ENCODE results near the gene CDC5L.

The CDC5L gene

GRCh38 chr6:44473393-44474189, 86.1 kb downstream of the CDC5L start:
- H4K20me1 ChIP-seq (ENCODE audit: insufficient read depth, low read length, poor library complexity, severe bottlenecking) = no peaks in the 10 kb centered on the region
- no peaks in the 10 kb centered on the region for H3K27me3 ChIP-seq (ENCODE audit: insufficient read depth, low read length, poor library complexity, severe bottlenecking)
- no peaks in the 10 kb centered on the region for H3F3A ChIP-seq (ENCODE audit: low read depth)
- peaks cover 6% of the 10 kb centered on the region for H3K4me1 ChIP-seq (ENCODE audit: insufficient read depth, low read length, poor library complexity, severe bottlenecking)
- H3K4me3 ChIP-seq (ENCODE audit: low read length, poor library complexity, severe bottlenecking) = no peak overlapping the region
- H3K79me2 ChIP-seq (ENCODE audit: insufficient read depth, low read length) = no peaks in the 10 kb centered on the region
- H3K9me3 ChIP-seq (ENCODE audit: insufficient read depth, low read depth, low read length) = no peaks in the 10 kb centered on the region
- H3K4me2 ChIP-seq (ENCODE audit: low read depth, low read length, poor library complexity, severe bottlenecking) = no peak overlapping the region
- no peak overlapping the region for H3K9ac ChIP-seq (ENCODE audit: low read depth, low read length, poor library complexity, severe bottlenecking)
- no peaks in the 10 kb centered on the region for H3K9me2 ChIP-seq (replicated peaks; ENCODE audit: low read depth, low read length)
- no peak overlapping the region for H2AFZ ChIP-seq (ENCODE audit: low read length)
- H3K36me3 ChIP-seq (ENCODE audit: insufficient read depth, low read length) = no peaks in the 10 kb centered on the region
- TF ChIP-seq CTCF (conservative IDR thresholded peaks at IDR 0.05; ENCODE audit: low read length) = no peak
- no peak for TF ChIP-seq EZH2phosphoT487 (IDR thresholded peaks at IDR 0.05; ENCODE audit: borderline replicate concordance)

- Histone ChIP-seq H3K27me3 (ENCODE audit: insufficient read depth, low read length, poor library complexity, severe bottlenecking) (no peaks in the 10 kb centered on the region), H3K9me2 (replicated peaks; ENCODE audit: low read depth, low read length) (no peaks in the 10 kb centered on the region), H3K4me2 (ENCODE audit: low read depth, low read length, poor library complexity, severe bottlenecking) (no peak overlapping the region), H3K4me1 (ENCODE audit: insufficient read depth, low read length, poor library complexity, severe bottlenecking) (peaks cover 6% of the 10 kb centered on the region), H4K20me1 (ENCODE audit: insufficient read depth, low read length, poor library complexity, severe bottlenecking) (no peaks in the 10 kb centered on the region), H2AFZ (ENCODE audit: low read length) (no peak overlapping the region), H3K9ac (ENCODE audit: low read depth, low read length, poor library complexity, severe bottlenecking) (no peak overlapping the region), H3K9me3 (ENCODE audit: insufficient read depth, low read depth, low read length) (no peaks in the 10 kb centered on the region), H3K79me2 (ENCODE audit: insufficient read depth, low read length) (no peaks in the 10 kb centered on the region), H3K36me3 (ENCODE audit: insufficient read depth, low read length) (no peaks in the 10 kb centered on the region), H3K4me3 (ENCODE audit: low read length, poor library complexity, severe bottlenecking) (no peak overlapping the region), H3F3A (ENCODE audit: low read depth) (no peaks in the 10 kb centered on the region)
- TF ChIP-seq CTCF (conservative IDR thresholded peaks at IDR 0.05; ENCODE audit: low read length) (no peak), EZH2phosphoT487 (IDR thresholded peaks at IDR 0.05; ENCODE audit: borderline replicate concordance) (no peak)
Measured at GRCh38 chr6:44474190-44474631, 86.7 kb downstream of the CDC5L start.

GRCh38 chr6:44474643-44475042, 87.1 kb downstream of the CDC5L start:
- H3K4me1 ChIP-seq (ENCODE audit: insufficient read depth, low read length, poor library complexity, severe bottlenecking) = peaks cover 6% of the 10 kb centered on the region
- no peak for TF ChIP-seq EZH2phosphoT487 (IDR thresholded peaks at IDR 0.05; ENCODE audit: borderline replicate concordance)
- no peak for TF ChIP-seq CTCF (conservative IDR thresholded peaks at IDR 0.05; ENCODE audit: low read length)

More at GRCh38 chr6:44474643-44475042, 87.1 kb downstream of the CDC5L start:
- Histone ChIP-seq H4K20me1 (ENCODE audit: insufficient read depth, low read length, poor library complexity, severe bottlenecking) (no peaks in the 10 kb centered on the region), H3K9ac (ENCODE audit: low read depth, low read length, poor library complexity, severe bottlenecking) (no peak overlapping the region), H3K4me2 (ENCODE audit: low read depth, low read length, poor library complexity, severe bottlenecking) (no peak overlapping the region), H3F3A (ENCODE audit: low read depth) (no peaks in the 10 kb centered on the region), H2AFZ (ENCODE audit: low read length) (no peak overlapping the region), H3K9me2 (replicated peaks; ENCODE audit: low read depth, low read length) (no peaks in the 10 kb centered on the region), H3K36me3 (ENCODE audit: insufficient read depth, low read length) (no peaks in the 10 kb centered on the region), H3K9me3 (ENCODE audit: insufficient read depth, low read depth, low read length) (no peaks in the 10 kb centered on the region), H3K4me3 (ENCODE audit: low read length, poor library complexity, severe bottlenecking) (no peak overlapping the region), H3K79me2 (ENCODE audit: insufficient read depth, low read length) (no peaks in the 10 kb centered on the region), H3K27me3 (ENCODE audit: insufficient read depth, low read length, poor library complexity, severe bottlenecking) (no peaks in the 10 kb centered on the region)
